CD4-positive, alpha-beta T cell (primary cell): ENCODE data around the gene SNURF. TPM values are rescaled to one million over a fixed set of nuclear protein-coding genes. Genes with fewer than 3 reads are reported as not detected.

Source experiments
- ATAC-seq: fragments of 200-7000 bp; cut with Tn5 transposase; one replicate; pipeline ENCODE4 v1.10.0; 2022; ENCODE audit warnings: mild to moderate bottlenecking; ENCODE audit not compliant: poor library complexity
- CTCF ChIA-PET: fragments of 350-600 bp; sonication (Branson Sonifier 250); formaldehyde crosslinking; loops from one replicate; lab custom pipeline; 2021; ENCODE audit warnings: antibody characterized with exemption, inconsistent platforms; lab: Charles Lee
- POLR2A ChIA-PET: fragments of 350-600 bp; sonication (Branson Sonifier 250); formaldehyde crosslinking; loops from one replicate; lab custom pipeline; 2021; ENCODE audit warnings: antibody characterized with exemption, inconsistent platforms; lab: Charles Lee
- DNase-seq, 14 experiments: peaks; one replicate each; pipeline ENCODE4 v3.0.0-alpha.2; 2013 to 2020; ENCODE audit warnings: mixed read lengths in 2 of 14
- H3K27ac ChIP-seq, 2 donors: one replicate each; pipeline versions ENCODE4 v1.5.1 to v1.7.0; 2013; ENCODE audit warnings: low read length in 2 of 2, low read depth in 1 of 2, mild to moderate bottlenecking in 1 of 2
- H3K27me3 ChIP-seq, 2 experiments: 1 replicate in 1 of 2; 2 replicates in 1 of 2; pipeline versions ENCODE4 v1.6.1 to v1.7.0; 2013; ENCODE audit warnings: low read length in 2 of 2, control low read depth in 1 of 2, mild to moderate bottlenecking in 1 of 2, moderate library complexity in 1 of 2; ENCODE audit not compliant: insufficient read depth in 2 of 2, control insufficient read depth in 1 of 2
- H3K36me3 ChIP-seq: one replicate; pipeline ENCODE4 v1.6.1; 2013; ENCODE audit warnings: low read length, control low read depth; ENCODE audit not compliant: insufficient read depth
- H3K4me1 ChIP-seq: one replicate; pipeline ENCODE4 v1.6.1; 2013; ENCODE audit warnings: low read length, control low read depth; ENCODE audit not compliant: insufficient read depth
- H3K4me3 ChIP-seq: one replicate; pipeline ENCODE4 v1.5.1; 2013; ENCODE audit warnings: mild to moderate bottlenecking, low read length, moderate library complexity
- H3K9me3 ChIP-seq, 2 experiments: 1 replicate in 1 of 2; 2 replicates in 1 of 2; pipeline versions ENCODE4 v1.6.1 to v1.7.0; 2013; ENCODE audit warnings: low read length in 2 of 2, mild to moderate bottlenecking in 2 of 2, control low read depth in 1 of 2, moderate library complexity in 1 of 2; ENCODE audit not compliant: control insufficient read depth in 1 of 2, insufficient read depth in 1 of 2
- H3K27ac Mint-ChIP-seq: one replicate; pipeline ENCODE4 v1.8.0; 2020; ENCODE audit warnings: mixed read lengths
- H3K27me3 Mint-ChIP-seq: one replicate; pipeline ENCODE4 v1.8.0; 2021; ENCODE audit warnings: mixed read lengths
- H3K36me3 Mint-ChIP-seq: one replicate; pipeline ENCODE4 v1.8.0; 2021; ENCODE audit warnings: low read depth, mixed read lengths
- H3K4me1 Mint-ChIP-seq: one replicate; pipeline ENCODE4 v1.8.0; 2021; ENCODE audit warnings: low read depth, mixed read lengths
- H3K4me3 Mint-ChIP-seq: one replicate; pipeline ENCODE4 v1.8.0; 2020; ENCODE audit warnings: mild to moderate bottlenecking, mixed read lengths
- H3K9me3 Mint-ChIP-seq: one replicate; pipeline ENCODE4 v1.8.0; 2020; ENCODE audit warnings: mixed read lengths
- CTCF ChIP-seq: fragments of 200-600 bp; IDR thresholded peaks from one replicate; pipeline ENCODE4 v1.8.0; 2022; ENCODE audit warnings: antibody characterized with exemption, mild to moderate bottlenecking
- intact Hi-C, 2 experiments: fragments of 100-400 bp; cut with DNase I in 1 of 2; cut with micrococcal nuclease in 1 of 2; formaldehyde crosslinking; loops; one replicate each; pipeline versions ENCODE4 v1.15.1 to v1.9.0; 2023 to 2025; cut with DNase I, micrococcal nuclease
- total RNA-seq, 174 experiments: library from RNA in 2 of 174; stranded (reverse) in 2 of 174; gene quantifications; one replicate each; pipeline ENCODE4 v1.2.3 and lab custom pipeline; 2021 to 2026

Gene SNURF
- total RNA-seq, 2 experiments from 2014 or later = 30.1 to 44.0 TPM

- H3K4me3 Mint-ChIP-seq = no peak overlapping the region
- H3K4me1 Mint-ChIP-seq = no peaks in the 10 kb centered on the region
- Histone ChIP-seq H3K36me3 (no peaks in the 10 kb centered on the region), H3K27me3 (no peaks in the 10 kb centered on the region), H3K4me3 (no peak overlapping the region), H3K4me1 (no peaks in the 10 kb centered on the region), H3K27ac (no peak overlapping the region), H3K9me3 (peaks cover 4 to 15% of the 10 kb centered on the region in 2 experiments)
- TF ChIP-seq CTCF = no peak
- intact Hi-C loops = no loop called here
- peaks cover 11% of the 10 kb centered on the region for H3K9me3 Mint-ChIP-seq
- ChIA-PET POLR2A (no interaction called here), CTCF (no interaction called here)
- DNase-seq (no peak), ATAC-seq (no peak)
- no peaks in the 10 kb centered on the region for H3K36me3 Mint-ChIP-seq
- no peak overlapping the region for H3K27ac Mint-ChIP-seq
- no peaks in the 10 kb centered on the region for H3K27me3 Mint-ChIP-seq
Measured at GRCh38 chr15:24944954-24945353, 9.8 kb upstream of the SNURF start.

- no peak overlapping the region for H3K27ac ChIP-seq
- Mint-ChIP-seq H3K27me3 (no peaks in the 10 kb centered on the region), H3K9me3 (peaks cover 9% of the 10 kb centered on the region), H3K4me3 (no peak overlapping the region), H3K27ac (no peak overlapping the region), H3K4me1 (no peaks in the 10 kb centered on the region), H3K36me3 (no peaks in the 10 kb centered on the region)
- no peaks in the 10 kb centered on the region for H3K4me1 ChIP-seq
- peaks cover 0 to 19% of the 10 kb centered on the region in 2 experiments for H3K9me3 ChIP-seq
- ChIA-PET POLR2A (no interaction called here), CTCF (no interaction called here)
- DNase-seq (no peak), ATAC-seq (no peak)
- TF ChIP-seq CTCF = no peak
- intact Hi-C loops = no loop called here
- no peak overlapping the region for H3K4me3 ChIP-seq
- no peaks in the 10 kb centered on the region for H3K27me3 ChIP-seq
- no peaks in the 10 kb centered on the region for H3K36me3 ChIP-seq
Measured at GRCh38 chr15:24945711-24946110, 9.1 kb upstream of the SNURF start.

GRCh38 chr15:24948495-24948894 is 6.3 kb upstream of the SNURF start:
- no peak for DNase-seq
- Histone ChIP-seq H3K9me3 (peaks cover 0 to 16% of the 10 kb centered on the region in 2 experiments), H3K4me1 (no peaks in the 10 kb centered on the region), H3K27ac (no peak overlapping the region), H3K4me3 (no peak overlapping the region), H3K27me3 (no peaks in the 10 kb centered on the region), H3K36me3 (no peaks in the 10 kb centered on the region)
- no peak overlapping the region for H3K27ac Mint-ChIP-seq
- no peaks in the 10 kb centered on the region for H3K4me1 Mint-ChIP-seq
- peaks cover 4% of the 10 kb centered on the region for H3K9me3 Mint-ChIP-seq
- H3K36me3 Mint-ChIP-seq = no peaks in the 10 kb centered on the region
- no peak for TF ChIP-seq CTCF
- CTCF ChIA-PET = no interaction called here
- no peak for ATAC-seq
- POLR2A ChIA-PET = no interaction called here
- no peak overlapping the region for H3K4me3 Mint-ChIP-seq
- no peaks in the 10 kb centered on the region for H3K27me3 Mint-ChIP-seq
- intact Hi-C loops = no loop called here
